ENCODE data around the gene PSMC2.
"Not testable (repeated sequence)": the region's sequence is repeated elsewhere in the genome, so short reads cannot be mapped to it uniquely, and the experiment has no call there.

The PSMC2 gene

DNA sequence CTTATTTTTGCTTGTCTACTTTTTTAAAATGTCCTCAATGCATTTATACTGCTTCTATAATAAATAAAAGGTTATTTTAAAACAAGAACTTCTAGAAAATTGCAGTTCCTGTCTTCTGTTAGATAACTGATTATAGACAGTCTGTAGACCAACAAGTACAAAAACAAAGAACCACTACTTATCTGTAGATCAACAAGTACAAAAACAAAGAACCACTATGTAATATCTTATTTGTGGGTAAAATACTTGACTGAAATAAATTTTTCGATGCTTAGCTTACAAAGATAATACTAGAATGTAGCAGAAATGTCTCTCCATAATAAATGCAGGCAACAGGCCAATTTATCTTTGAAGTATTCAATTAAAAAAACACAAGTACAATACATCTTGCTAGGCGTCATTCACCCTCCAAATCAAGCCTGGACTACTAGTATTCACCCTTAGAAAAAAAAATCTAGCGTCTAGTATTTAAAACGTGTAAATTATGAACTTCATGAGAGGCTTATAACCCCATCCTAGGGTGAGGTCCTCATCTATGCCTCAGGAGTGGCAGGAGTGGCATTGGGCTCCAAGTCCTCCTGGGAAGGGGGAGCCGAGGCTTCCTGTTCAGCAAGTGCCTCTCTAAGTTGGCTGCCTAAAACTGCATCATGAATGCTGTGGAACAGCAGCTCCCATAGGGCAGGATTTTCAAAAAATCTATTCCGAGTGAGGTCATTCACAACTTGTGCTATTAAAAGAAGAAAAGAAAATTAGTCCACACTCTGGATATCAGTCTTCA lies 26.6 kb downstream of the PSMC2 start:
- FAIRE-seq: no peak
- no peak for DNase-seq (ENCODE audit: insufficient read length, low spot score)

DNA sequence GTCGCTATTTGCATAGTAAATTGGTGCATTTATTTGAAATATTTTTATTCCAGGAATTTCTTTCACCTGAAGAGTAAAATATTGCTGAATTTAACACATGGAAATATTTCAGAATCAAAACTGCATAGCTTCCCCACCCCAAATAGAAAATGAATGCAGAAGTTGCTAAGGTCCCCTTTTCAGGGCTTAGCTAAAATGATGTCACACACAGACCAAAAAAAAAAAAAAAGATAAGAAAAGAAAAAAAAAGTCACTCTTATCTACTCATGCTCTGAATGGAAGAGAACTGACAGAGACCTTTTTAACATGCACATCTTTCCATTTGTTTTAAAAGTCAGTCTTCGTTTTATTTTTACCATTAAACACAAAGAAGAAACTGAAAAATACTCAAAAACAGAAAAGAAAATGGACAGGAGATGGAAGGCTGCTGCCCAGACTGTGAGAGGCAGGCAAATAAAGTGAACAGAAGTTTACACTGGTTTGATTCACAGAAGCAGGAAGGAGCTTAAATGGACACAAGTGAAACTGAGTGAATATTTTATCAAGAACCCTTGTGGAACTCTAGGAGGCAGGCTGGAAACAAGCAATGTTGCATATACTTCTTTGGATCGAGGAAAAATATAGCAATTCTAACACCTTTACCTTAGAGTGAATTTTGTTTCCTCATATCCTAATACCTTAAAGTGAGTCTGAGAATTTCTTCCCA lies 32.0 kb downstream of the PSMC2 start:
- FAIRE-seq: no peak
- no peak for DNase-seq (ENCODE audit: insufficient read length, low spot score)

DNA sequence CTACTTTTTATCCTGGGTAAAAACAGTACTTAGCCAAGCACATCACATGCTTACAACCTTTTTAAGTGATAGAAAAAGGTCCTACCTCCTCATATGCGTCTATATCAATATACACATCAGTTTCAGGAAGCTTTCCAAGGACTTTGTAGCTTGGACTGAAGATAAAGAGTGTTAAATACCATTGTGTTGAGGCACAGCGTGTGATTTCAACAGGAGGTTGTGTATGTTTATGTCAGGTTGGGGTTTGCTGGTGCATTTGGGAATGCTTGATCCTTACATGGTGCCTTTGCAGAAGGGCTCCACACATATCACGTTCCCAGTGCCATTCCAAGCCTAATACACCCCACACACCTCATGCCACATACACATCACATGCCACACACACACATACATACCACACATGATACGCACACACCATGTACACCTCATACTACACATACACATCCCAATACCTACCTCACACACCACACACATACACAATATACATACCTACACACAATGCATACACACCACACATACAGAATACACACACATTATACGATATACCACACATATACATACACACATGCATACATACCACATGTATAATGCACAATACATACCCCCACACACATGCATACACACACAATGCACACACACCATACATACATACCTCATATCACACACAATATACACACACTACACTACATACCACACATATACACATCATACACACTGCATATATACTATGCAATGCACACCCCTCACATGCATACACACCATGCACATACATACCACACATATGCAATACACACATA lies 33.1 kb downstream of the PSMC2 start:
- FAIRE-seq (no peak), DNase-seq (ENCODE audit: insufficient read length, low spot score) (no peak)

DNA sequence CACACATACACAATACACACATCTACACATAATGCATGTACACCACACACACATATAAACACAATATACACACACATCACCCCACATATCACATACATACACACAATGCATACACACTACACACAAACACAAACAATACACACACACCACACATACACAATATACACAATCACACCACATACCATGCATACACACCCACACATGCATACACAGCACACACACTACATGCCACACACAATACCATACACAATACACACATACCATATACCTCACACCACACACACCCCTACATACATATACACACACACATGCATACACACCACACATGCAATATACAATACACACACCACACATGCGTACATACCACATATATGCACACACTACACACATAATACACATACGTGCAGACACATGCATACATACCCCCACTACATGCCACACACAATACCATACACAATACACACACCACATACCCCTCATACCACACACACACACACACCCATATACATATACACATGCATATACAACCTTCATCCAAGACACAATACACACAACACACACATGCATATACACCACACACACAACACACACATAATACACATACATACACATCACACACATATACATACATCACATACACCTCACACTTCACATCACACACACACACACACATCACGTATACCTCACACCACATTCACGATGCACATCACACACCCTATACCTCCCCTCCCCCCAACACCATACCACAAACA lies 34.0 kb downstream of the PSMC2 start:
- DNase-seq (ENCODE audit: insufficient read length, low spot score): no peak
- peak; percentile 98 for FAIRE-seq

DNA sequence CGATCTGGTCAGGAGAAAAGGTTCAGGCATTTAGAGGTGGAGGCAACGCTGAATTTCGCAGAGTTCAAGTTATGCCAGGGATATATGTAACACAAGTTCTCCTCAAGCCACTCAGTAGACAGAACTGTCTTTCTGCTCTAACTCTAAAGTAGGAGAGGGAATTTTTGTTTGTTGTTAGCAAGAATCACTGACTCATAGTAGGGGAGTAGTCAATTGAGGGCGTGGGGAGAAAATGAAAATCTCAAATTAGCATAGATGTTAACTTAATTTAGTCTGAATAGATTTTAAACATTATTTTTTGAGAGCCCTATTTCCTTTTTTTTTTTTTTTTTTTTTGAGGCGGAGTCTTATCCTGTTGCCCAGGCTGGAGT lies 34.6 kb downstream of the PSMC2 start:
- no peak for FAIRE-seq
- DNase-seq (ENCODE audit: insufficient read length, low spot score): no peak

DNA sequence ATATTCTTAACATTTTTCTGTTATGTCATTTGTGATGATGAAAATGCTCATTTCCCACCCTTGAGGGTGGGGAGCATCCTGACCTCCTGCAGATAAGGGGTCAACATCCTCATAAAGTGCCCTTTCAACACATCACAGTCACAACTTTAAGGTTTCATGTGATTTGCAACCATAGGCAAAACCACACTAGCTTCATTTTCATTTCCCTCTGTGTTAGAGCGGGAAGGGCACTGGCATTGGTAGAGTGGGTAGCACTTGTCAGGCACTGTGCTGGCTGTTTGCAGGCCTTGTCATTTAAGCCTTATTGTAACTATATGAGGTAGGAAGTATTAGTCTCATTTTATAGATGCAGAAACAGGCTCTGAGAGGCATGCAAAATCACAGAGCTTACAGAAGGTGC lies 39.8 kb downstream of the PSMC2 start:
- no peak for FAIRE-seq
- DNase-seq (ENCODE audit: insufficient read length, low spot score): no peak

DNA sequence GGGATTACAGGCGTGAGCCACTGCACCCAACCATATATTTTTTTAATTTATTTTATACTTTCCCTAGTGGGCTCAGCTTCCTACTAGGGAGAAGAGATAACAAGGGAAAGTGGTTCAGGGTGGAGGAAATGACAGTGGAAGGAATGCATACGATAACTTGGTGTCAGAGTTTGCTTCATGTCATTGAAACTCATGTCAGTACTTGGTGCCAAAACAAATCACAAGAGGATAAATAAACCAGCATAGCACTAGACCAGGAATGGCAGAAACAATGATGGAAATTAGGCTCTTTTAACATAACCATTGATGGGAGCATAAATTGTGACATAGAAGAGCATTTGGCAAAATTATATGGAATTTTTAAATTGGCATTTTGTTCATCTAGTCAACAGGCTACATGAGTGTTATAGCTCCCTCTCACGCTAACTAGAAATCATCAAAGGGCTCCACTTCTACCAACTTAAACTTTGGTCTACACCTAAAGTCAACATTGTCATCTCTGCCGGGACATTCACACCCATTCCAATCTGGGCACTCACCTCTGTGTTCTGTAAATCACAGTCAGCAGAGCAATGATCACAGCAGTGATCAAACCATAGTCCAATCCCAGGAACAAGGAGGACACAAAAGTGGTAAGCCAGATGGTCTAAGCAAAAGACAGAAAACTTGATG lies 41.2 kb downstream of the PSMC2 start:
- no peak for FAIRE-seq
- DNase-seq (ENCODE audit: insufficient read length, low spot score): no peak

DNA sequence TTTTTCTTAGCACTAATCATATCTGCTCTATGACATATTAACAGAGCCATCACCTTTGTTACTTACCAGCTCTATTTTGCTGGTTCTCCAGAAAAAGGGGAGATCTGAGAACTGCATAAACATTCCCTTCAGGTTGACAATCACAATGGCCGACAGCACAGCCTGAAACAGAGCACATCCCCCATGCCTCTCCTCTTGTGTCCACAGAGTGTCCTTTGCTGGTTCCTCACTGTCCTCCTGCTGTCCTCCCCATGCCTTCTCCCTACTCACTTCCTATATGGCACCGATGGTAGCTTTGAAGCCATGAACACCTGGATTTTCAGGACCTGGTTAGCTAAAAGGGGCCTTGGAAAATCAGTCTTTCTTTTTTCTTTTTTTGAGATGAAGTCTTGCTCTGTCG lies 41.8 kb downstream of the PSMC2 start:
- DNase-seq (ENCODE audit: insufficient read length, low spot score) (no peak), FAIRE-seq (no peak)

DNA sequence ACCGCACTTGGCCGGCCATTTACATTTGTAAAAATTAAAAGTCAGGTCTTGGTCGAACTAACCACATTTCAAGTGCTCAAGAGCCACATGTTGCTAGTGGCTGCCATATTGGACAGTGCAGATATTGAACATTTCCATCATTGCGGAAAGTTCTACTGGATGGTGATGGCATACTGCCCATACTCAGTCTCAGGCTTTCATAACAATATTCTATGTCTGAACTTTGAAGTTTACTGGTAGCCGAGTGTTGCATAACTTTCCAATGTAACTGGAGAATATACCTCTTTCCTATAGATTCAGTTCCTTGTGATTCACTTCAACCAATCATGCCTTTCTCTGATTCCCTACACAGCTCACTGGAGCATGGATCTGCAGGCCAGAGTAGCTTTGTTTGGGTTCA lies 43.7 kb downstream of the PSMC2 start:
- no peak for FAIRE-seq
- no peak for DNase-seq (ENCODE audit: insufficient read length, low spot score)

DNA sequence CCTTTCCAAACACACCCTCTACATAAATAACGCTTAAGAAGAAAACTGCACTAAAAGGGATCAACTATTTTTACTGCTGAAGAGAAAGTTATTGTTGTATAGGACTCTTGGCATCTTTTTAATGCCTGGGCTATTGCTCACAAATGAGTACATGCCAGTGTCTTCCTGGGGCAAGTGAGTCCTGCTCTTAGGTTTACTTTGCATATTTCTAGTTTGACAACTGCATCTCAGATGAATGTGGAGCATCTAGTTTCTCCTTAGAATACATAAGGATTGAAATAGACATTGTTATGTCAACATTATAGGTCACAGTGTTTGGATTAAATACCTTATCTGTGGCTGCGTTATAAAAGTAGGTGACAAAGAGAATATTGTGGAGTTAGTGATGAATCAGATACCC lies 44.5 kb downstream of the PSMC2 start:
- no peak for FAIRE-seq
- no peak for DNase-seq (ENCODE audit: insufficient read length, low spot score)

DNA sequence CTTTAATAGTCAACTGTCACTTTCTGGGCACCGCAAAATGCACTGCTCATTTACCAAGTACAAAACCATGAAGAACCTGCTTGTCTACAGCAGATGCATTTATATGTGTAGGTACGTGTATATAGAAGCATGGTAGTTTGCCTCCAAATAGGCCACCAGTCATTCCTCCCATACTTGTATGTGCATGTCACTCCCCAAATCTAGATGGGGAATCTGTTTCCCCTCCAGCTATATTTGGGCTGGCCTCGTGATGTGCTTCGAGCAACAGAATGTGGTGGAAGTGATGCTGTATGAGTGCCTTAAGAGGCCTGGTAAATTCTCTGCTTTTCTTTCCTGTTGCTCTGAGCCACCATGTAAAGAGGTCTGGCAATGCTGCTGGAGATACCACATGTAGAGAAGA lies 47.1 kb downstream of the PSMC2 start:
- DNase-seq (ENCODE audit: insufficient read length, low spot score) (no peak), FAIRE-seq (no peak)

DNA sequence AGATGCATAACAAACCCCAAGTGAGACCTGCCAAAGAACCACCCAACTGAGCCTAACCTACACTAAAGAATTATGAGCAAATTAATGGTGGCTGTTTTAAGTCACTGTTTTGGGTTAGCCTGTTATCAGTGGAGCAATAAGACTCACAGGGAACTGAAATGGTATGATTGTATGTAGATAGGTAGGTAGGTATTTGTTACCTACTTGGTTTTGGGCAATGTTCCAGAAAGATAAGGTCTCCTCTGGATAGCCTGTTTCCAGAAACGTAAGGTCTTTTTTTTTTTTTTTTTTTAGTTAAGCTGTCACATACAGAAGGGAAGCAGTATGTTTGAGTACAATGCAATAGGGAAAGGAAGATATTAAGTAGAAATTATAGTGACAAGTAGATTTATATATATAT lies 47.6 kb downstream of the PSMC2 start:
- no peak for FAIRE-seq
- DNase-seq (ENCODE audit: insufficient read length, low spot score): no peak

DNA sequence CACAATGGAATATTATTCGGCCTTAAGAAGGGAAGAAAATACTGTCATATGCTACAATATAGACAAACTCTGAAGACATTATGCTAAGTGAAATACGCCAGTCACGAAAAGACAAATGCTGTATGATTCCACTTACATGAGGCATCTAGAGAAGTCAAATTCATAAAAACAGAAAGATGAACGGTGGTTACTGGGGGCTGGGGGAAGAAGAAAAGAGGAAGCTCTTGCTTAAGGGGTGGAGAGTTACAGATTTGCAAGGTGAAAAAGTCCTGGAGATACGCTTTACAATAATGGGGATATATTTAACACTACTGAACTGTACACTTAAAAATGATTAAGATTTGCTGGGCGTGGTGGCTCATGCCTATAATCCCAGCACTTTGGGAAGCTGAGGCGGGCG lies 49.0 kb downstream of the PSMC2 start:
- FAIRE-seq (no peak), DNase-seq (ENCODE audit: insufficient read length, low spot score) (no peak)

DNA sequence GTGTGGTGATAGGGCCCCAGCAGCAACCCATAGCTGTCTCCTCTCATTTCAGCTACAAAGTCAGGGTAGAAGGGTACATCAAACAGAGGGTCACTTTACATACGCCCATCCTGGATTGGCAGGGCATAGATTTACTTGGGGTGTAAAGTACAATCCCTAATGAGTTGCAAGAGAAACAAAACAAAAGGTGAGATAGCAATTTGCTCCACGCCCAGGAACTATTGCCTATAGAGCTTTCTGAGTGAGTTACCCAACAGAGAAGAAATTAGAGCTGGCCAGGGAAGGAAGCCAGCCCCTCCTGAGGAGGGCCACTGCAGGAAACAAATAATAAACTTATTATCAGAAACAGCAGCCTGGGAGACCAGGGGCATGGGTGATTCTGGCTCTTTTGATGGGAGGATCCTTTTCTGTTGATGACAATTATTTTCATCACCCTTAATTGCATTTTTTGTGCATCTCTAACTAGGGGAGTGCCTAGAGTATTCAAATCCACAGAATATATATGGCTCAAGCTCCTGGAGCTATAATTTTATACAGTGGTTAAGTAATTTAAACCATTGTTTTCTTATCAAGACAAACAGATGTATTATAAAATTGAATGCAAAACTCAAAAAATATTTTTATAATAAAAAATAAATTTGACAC lies 51.2 kb downstream of the PSMC2 start:
- FAIRE-seq: no peak
- no peak for DNase-seq (ENCODE audit: insufficient read length, low spot score)

DNA sequence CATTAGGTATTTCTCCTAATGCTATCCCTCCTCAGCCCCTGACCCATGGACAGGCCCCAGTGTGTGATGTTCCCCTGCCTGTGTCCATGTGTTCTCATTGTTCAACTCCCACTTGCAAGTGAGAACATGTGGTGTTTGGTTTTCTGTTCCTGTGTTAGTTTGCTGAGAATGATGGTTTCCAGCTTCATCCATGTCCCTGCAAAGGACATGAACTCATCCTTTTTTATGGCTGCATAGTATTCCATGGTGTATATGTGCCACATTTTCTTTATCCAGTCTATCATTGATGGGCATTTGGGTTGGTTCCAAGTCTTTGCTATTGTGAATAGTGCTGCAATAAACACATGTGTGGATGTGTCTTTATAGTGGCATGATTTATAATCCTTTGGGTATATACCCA lies 52.2 kb downstream of the PSMC2 start:
- FAIRE-seq; DNase-seq (ENCODE audit: insufficient read length, low spot score): not testable (repeated sequence)

DNA sequence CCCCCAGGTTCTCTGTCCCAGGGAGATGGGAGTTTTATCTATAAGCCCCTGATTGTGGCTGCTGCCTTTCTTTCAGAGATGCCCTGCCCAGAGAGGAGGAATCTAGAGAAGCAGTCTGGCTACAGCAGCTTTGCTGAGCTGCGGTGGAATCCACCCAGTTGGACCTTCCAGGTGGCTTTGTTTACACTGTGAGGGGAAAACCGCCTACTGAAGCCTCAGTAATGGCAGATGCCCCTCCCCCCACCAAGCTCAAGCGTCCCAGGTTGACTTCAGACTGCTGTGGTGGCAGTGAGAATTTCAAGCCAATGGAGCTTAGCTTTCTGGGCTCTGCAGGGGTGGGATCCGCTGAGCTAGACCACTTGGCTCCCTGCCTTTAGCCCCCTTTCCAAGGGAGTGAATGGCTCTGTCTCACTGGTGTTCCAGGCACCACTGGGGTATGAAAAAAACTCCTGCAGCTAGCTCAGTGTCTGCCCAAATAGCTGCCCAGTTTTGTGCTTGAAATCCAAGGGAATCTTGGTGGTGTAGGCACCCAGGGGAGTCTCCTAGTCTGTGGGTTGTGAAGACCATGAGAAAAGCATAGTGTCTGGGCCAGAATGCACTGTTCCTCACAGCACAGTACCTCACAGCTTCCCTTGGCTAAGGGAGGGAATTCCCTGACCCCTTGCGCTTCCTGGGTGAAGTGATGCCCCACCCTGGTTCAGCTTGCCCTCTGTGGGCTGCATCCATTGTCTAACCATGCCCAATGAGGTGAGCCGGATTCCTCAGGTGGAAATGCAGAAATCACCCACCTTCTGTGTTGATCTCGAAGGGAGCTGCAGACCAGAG lies 58.6 kb downstream of the PSMC2 start:
- FAIRE-seq; DNase-seq (ENCODE audit: insufficient read length, low spot score): not testable (repeated sequence)

DNA sequence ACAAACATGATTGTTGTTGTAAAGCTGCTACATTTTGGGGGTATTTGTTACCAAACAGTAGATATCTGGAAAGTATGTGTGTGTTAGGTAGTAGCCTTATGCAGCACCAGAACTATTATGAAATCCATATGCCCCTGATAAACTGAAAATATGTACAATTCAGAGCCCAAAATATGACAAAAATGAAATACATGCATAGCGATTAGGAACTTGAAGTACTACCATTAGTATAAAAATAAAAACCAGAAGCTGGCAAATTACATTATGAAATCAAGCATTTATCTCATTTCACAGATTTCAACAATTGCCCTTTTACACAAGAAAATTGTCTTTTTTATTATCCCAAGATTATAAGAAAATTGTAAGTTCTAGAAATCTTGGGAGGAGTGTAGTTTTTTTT lies 64.7 kb downstream of the PSMC2 start:
- no peak for FAIRE-seq
- no peak for DNase-seq (ENCODE audit: insufficient read length, low spot score)

DNA sequence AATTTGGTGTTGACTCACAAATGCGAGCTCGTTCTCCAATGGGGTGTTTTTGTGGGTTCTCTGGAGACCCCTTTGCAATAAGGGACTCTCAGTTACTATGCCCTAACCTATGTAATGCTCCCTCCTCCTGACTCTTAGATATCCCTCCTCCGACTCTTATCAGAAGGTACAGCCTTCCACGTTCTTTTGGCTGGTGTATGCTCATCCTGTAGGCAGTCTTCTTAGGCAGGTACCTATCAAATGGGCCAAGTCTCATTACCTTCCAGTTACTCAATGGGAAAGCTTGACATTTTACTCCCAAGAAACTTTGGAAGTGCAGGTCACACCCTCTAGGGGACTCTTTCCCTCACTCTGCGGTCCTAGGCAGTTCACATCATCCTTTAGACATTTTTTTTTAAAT lies 66.0 kb downstream of the PSMC2 start:
- DNase-seq (ENCODE audit: insufficient read length, low spot score) (no peak), FAIRE-seq (no peak)

DNA sequence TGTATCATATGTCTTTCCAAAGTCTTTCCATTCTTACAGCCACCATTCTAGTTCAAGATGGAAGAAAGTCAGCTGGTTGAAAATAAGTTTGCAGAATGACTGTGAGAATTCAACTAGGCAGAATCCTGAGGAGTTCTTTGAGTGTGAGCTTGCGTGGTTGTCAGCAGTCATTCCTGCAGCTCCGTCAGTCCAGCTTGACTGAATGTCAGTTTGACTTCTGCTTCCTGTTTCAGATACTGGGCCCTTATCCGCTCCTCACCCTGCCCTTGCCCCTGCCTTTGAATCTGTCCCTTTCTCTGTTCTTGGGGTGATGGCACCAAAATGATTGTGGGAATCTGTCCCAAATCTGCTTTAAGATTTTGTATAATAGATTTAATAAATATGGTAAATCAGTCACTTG lies 70.8 kb downstream of the PSMC2 start:
- FAIRE-seq (no peak), DNase-seq (ENCODE audit: insufficient read length, low spot score) (no peak)

All from HTR-8/SVneo (cell line).